ENCODE results near the gene ZSCAN2. TPM values are rescaled to one million over a fixed set of nuclear protein-coding genes. Genes with fewer than 3 reads are reported as not detected.

The ZSCAN2 gene
- polyA plus RNA-seq, 2 donors, result 0.71 to 0.81 TPM

DNA sequence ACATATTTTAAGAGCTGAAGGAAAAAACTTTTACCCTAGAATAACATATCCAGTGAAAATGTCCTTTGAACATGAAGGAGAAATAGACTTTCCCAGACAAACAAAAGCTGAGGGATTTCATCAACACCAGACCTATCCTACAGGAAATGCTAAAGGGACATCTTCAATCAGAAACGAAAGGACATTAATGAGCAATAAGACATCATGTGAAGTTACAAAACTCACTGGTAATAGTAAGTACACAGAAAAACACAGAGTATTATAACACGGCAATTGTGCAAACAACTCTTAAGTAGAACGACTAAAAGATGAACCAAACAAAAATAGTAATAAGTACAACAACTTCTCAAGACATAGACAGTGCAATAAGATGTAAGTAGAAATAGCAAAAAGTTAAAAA is 3.5 kb upstream of the ZSCAN2 start:
- Histone ChIP-seq H3K4me1 (ENCODE audit: control insufficient read depth in 2 of 2, insufficient read depth in 2 of 2, low read length in 1 of 2) (peaks cover 0 to 4% of the 10 kb centered on the region in 2 donors), H3K27ac (ENCODE audit: low read depth in 2 of 2, low read length in 1 of 2) (no peak overlapping the region), H3K9me3 (ENCODE audit: control insufficient read depth in 2 of 2, insufficient read depth in 1 of 2, low read depth in 1 of 2, low read length in 1 of 2) (no peaks in the 10 kb centered on the region), H3K27me3 (ENCODE audit: control insufficient read depth in 1 of 2, insufficient read depth in 2 of 2, low read length in 2 of 2) (no peaks in the 10 kb centered on the region), H3K36me3 (ENCODE audit: control insufficient read depth in 2 of 2, insufficient read depth in 2 of 2, low read length in 1 of 2) (no peaks in the 10 kb centered on the region), H3K4me3 (ENCODE audit: low read depth in 1 of 2, low read length in 2 of 2) (no peak overlapping the region)
- 54 to 82% methylated on average over 3 of the region's 3 CpGs for WGBS, 2 donors

GRCh38 chr15:84598250-84598649 is 2.6 kb upstream of the ZSCAN2 start:
- Histone ChIP-seq H3K9me3 (ENCODE audit: control insufficient read depth in 2 of 2, insufficient read depth in 1 of 2, low read depth in 1 of 2, low read length in 1 of 2) (no peaks in the 10 kb centered on the region), H3K4me1 (ENCODE audit: control insufficient read depth in 2 of 2, insufficient read depth in 2 of 2, low read length in 1 of 2) (peaks cover 0 to 4% of the 10 kb centered on the region in 2 donors), H3K4me3 (ENCODE audit: low read depth in 1 of 2, low read length in 2 of 2) (no peak overlapping the region), H3K36me3 (ENCODE audit: control insufficient read depth in 2 of 2, insufficient read depth in 2 of 2, low read length in 1 of 2) (no peaks in the 10 kb centered on the region), H3K27me3 (ENCODE audit: control insufficient read depth in 1 of 2, insufficient read depth in 2 of 2, low read length in 2 of 2) (no peaks in the 10 kb centered on the region), H3K27ac (ENCODE audit: low read depth in 2 of 2, low read length in 1 of 2) (peak overlapping the region in 1 of 2 donors; percentile 38)
- WGBS, 2 donors, result 71 to 72% methylated on average over 2 of the region's 2 CpGs

GRCh38 chr15:84598993-84599392 is 1.8 kb upstream of the ZSCAN2 start:
- H3K27ac ChIP-seq (ENCODE audit: low read depth in 2 of 2, low read length in 1 of 2), result no peak overlapping the region
- no peaks in the 10 kb centered on the region for H3K9me3 ChIP-seq (ENCODE audit: control insufficient read depth in 2 of 2, insufficient read depth in 1 of 2, low read depth in 1 of 2, low read length in 1 of 2)
- H3K4me3 ChIP-seq (ENCODE audit: low read depth in 1 of 2, low read length in 2 of 2), result no peak overlapping the region
- no peaks in the 10 kb centered on the region for H3K27me3 ChIP-seq (ENCODE audit: control insufficient read depth in 1 of 2, insufficient read depth in 2 of 2, low read length in 2 of 2)
- H3K36me3 ChIP-seq (ENCODE audit: control insufficient read depth in 2 of 2, insufficient read depth in 2 of 2, low read length in 1 of 2), result peaks cover 0 to 3% of the 10 kb centered on the region in 2 donors
- H3K4me1 ChIP-seq (ENCODE audit: control insufficient read depth in 2 of 2, insufficient read depth in 2 of 2, low read length in 1 of 2), result peaks cover 0 to 4% of the 10 kb centered on the region in 2 donors
- 65 to 76% methylated on average over 1 of the region's 1 CpG for WGBS, 2 donors

DNA sequence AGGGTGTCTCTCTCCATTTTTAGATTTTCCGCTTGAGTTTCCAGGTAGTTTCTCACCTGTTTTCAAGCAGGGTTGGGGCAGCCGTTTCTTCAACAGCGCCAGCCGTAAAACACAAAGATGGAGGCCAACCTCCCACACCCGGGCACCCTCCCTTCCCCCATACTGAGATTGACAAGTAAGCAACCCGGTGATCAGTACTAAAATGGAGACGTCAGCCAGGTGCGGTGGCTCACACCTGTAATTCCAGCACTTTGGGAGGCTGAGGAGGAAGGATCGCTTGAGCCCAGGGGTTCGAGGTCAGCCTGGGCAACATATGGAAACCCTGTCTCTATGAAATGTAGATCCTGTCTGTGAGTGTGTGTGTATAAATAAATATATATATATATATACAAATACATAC is 903 bp upstream of the ZSCAN2 start:
- peaks cover 0 to 4% of the 10 kb centered on the region in 2 donors for H3K4me1 ChIP-seq (ENCODE audit: control insufficient read depth in 2 of 2, insufficient read depth in 2 of 2, low read length in 1 of 2)
- WGBS, 2 donors, result 75 to 76% methylated on average over 10 of the region's 10 CpGs
- H3K27me3 ChIP-seq (ENCODE audit: control insufficient read depth in 1 of 2, insufficient read depth in 2 of 2, low read length in 2 of 2), result no peaks in the 10 kb centered on the region
- H3K9me3 ChIP-seq (ENCODE audit: control insufficient read depth in 2 of 2, insufficient read depth in 1 of 2, low read depth in 1 of 2, low read length in 1 of 2), result no peaks in the 10 kb centered on the region
- no peak overlapping the region for H3K4me3 ChIP-seq (ENCODE audit: low read depth in 1 of 2, low read length in 2 of 2)
- peak overlapping the region in 1 of 2 donors; percentile 6 for H3K27ac ChIP-seq (ENCODE audit: low read depth in 2 of 2, low read length in 1 of 2)
- H3K36me3 ChIP-seq (ENCODE audit: control insufficient read depth in 2 of 2, insufficient read depth in 2 of 2, low read length in 1 of 2), result peaks cover 2 to 5% of the 10 kb centered on the region in 2 donors

DNA sequence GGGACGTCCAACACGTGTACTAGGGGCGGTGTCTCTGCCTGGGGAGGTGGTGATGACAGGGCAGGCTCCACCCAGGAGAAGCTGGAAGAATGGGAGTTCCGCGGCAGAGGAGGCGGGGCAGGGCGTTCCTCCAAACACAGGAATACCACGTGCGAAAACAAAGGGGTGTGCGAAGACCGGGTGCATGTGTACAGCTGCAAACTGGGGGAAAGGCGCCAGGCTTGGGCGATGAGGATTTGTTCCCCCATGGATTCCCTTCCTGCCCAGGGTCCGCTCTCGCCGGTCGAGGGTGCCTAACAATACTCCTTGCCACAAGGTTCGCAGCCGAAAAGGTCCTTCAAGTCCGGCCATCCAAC is 500 bp upstream of the ZSCAN2 start:
- Histone ChIP-seq H3K9me3 (ENCODE audit: control insufficient read depth in 2 of 2, insufficient read depth in 1 of 2, low read depth in 1 of 2, low read length in 1 of 2) (no peaks in the 10 kb centered on the region), H3K36me3 (ENCODE audit: control insufficient read depth in 2 of 2, insufficient read depth in 2 of 2, low read length in 1 of 2) (peaks cover 2 to 5% of the 10 kb centered on the region in 2 donors), H3K4me1 (ENCODE audit: control insufficient read depth in 2 of 2, insufficient read depth in 2 of 2, low read length in 1 of 2) (peaks cover 0 to 6% of the 10 kb centered on the region in 2 donors), H3K27ac (ENCODE audit: low read depth in 2 of 2, low read length in 1 of 2) (peak overlapping the region in 1 of 2 donors; percentile 61), H3K4me3 (ENCODE audit: low read depth in 1 of 2, low read length in 2 of 2) (peak overlapping the region; percentile 72 to 83), H3K27me3 (ENCODE audit: control insufficient read depth in 1 of 2, insufficient read depth in 2 of 2, low read length in 2 of 2) (no peaks in the 10 kb centered on the region)
- 0 to 1% methylated on average over 20 of the region's 20 CpGs for WGBS, 2 donors

DNA sequence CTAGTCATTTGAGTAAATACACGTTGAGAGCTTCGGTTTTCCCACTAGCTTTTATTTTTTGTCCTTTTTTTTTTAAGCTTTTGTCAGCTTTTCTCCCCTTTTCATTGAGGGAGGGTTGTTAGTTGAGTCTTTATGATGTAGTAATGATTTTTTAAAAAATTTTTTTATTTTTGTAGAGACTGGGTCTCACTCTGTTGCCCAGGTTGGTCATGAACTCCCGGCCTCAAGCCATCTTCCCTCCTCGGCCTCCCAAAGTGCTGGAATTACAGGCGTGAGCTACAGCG is 688 bp downstream of the ZSCAN2 start:
- Histone ChIP-seq H3K36me3 (ENCODE audit: control insufficient read depth in 2 of 2, insufficient read depth in 2 of 2, low read length in 1 of 2) (peaks cover 2 to 5% of the 10 kb centered on the region in 2 donors), H3K9me3 (ENCODE audit: control insufficient read depth in 2 of 2, insufficient read depth in 1 of 2, low read depth in 1 of 2, low read length in 1 of 2) (no peaks in the 10 kb centered on the region), H3K27me3 (ENCODE audit: control insufficient read depth in 1 of 2, insufficient read depth in 2 of 2, low read length in 2 of 2) (no peaks in the 10 kb centered on the region), H3K4me1 (ENCODE audit: control insufficient read depth in 2 of 2, insufficient read depth in 2 of 2, low read length in 1 of 2) (peaks cover 0 to 9% of the 10 kb centered on the region in 2 donors), H3K27ac (ENCODE audit: low read depth in 2 of 2, low read length in 1 of 2) (no peak overlapping the region), H3K4me3 (ENCODE audit: low read depth in 1 of 2, low read length in 2 of 2) (peak overlapping the region; percentile 72 to 83)
- 8 to 18% methylated on average over 6 of the region's 6 CpGs for WGBS, 2 donors

DNA sequence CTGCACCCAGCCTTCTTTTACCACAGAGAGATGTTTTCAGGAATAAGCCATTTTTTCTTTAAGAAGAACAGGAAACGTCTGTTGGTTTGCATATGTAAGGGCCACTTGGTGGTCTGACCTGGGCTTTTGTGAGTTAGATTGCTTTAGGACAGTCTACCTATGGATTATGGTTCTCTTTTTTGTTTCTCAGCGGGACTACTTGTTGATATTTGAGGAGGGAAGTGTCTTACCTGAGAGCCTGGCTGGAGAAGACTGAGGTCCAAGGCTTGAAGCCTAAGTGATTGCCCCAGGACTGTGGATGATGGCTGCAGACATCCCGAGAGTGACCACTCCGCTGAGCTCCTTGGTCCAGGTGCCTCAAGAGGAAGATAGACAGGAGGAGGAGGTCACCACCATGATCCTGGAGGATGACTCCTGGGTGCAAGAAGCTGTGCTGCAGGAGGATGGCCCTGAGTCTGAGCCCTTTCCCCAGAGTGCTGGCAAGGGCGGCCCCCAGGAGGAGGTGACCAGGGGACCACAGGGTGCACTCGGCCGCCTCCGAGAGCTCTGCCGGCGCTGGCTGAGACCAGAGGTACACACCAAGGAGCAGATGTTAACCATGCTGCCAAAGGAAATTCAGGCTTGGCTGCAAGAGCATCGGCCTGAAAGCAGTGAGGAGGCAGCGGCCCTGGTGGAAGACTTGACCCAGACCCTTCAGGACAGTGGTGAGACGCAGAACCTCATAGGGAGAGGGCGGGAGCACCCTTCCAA is 3.0 kb downstream of the ZSCAN2 start:
- WGBS, 2 donors, result 86 to 90% methylated on average over 14 of the region's 14 CpGs
- no peak overlapping the region for H3K27ac ChIP-seq (ENCODE audit: low read depth in 2 of 2, low read length in 1 of 2)
- no peak overlapping the region for H3K4me3 ChIP-seq (ENCODE audit: low read depth in 1 of 2, low read length in 2 of 2)
- no peaks in the 10 kb centered on the region for H3K27me3 ChIP-seq (ENCODE audit: control insufficient read depth in 1 of 2, insufficient read depth in 2 of 2, low read length in 2 of 2)
- H3K4me1 ChIP-seq (ENCODE audit: control insufficient read depth in 2 of 2, insufficient read depth in 2 of 2, low read length in 1 of 2), result peaks cover 0 to 9% of the 10 kb centered on the region in 2 donors
- peaks cover 2 to 5% of the 10 kb centered on the region in 2 donors for H3K36me3 ChIP-seq (ENCODE audit: control insufficient read depth in 2 of 2, insufficient read depth in 2 of 2, low read length in 1 of 2)
- no peaks in the 10 kb centered on the region for H3K9me3 ChIP-seq (ENCODE audit: control insufficient read depth in 2 of 2, insufficient read depth in 1 of 2, low read depth in 1 of 2, low read length in 1 of 2)

DNA sequence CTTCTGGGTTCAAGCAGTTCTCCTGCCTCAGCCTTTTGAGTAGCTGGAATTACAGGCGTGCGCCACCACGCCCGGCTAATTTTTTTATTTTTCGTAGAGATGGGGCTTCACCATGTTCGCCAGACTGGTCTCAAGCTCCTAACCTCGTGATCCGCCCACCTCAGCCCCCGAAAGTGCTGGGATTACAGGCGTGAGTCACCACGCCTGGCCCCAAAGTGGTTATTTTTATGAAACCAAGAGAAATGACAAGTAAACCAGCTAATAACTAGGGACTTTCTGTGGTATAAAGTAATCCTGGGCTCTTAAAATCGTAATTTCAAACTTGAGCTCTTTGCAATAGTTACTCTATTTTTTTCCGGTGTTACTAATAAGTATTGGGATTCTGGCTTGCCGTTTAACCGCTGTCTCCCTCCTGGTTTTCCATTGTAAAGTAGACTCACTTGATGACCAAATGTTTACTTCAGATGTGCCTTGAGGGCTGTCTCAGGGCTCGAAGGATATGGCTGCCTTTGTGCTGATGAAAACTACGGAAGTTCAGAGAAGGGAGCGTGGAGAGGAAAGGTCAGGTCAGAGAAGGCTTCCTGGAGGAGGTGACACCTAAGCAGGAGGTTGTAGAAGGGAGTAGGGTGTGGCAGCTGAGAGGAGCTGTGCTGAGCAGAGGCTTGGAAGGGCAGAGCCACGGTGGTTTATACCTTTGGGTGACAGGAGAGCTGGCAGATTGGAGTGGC is 4.2 kb downstream of the ZSCAN2 start:
- no peaks in the 10 kb centered on the region for H3K9me3 ChIP-seq (ENCODE audit: control insufficient read depth in 2 of 2, insufficient read depth in 1 of 2, low read depth in 1 of 2, low read length in 1 of 2)
- WGBS, 2 donors, result 74 to 78% methylated on average over 19 of the region's 19 CpGs
- peaks cover 0 to 9% of the 10 kb centered on the region in 2 donors for H3K4me1 ChIP-seq (ENCODE audit: control insufficient read depth in 2 of 2, insufficient read depth in 2 of 2, low read length in 1 of 2)
- H3K27me3 ChIP-seq (ENCODE audit: control insufficient read depth in 1 of 2, insufficient read depth in 2 of 2, low read length in 2 of 2), result no peaks in the 10 kb centered on the region
- H3K36me3 ChIP-seq (ENCODE audit: control insufficient read depth in 2 of 2, insufficient read depth in 2 of 2, low read length in 1 of 2), result peaks cover 2 to 5% of the 10 kb centered on the region in 2 donors
- H3K4me3 ChIP-seq (ENCODE audit: low read depth in 1 of 2, low read length in 2 of 2), result no peak overlapping the region
- H3K27ac ChIP-seq (ENCODE audit: low read depth in 2 of 2, low read length in 1 of 2), result peak overlapping the region in 1 of 2 donors; percentile 24

GRCh38 chr15:84605554-84605882 is 4.7 kb downstream of the ZSCAN2 start:
- no peak overlapping the region for H3K4me3 ChIP-seq (ENCODE audit: low read depth in 1 of 2, low read length in 2 of 2)
- H3K36me3 ChIP-seq (ENCODE audit: control insufficient read depth in 2 of 2, insufficient read depth in 2 of 2, low read length in 1 of 2), result peaks cover 2 to 5% of the 10 kb centered on the region in 2 donors
- H3K4me1 ChIP-seq (ENCODE audit: control insufficient read depth in 2 of 2, insufficient read depth in 2 of 2, low read length in 1 of 2), result peaks cover 0 to 9% of the 10 kb centered on the region in 2 donors
- 50 to 73% methylated on average over 2 of the region's 2 CpGs for WGBS, 2 donors
- H3K27ac ChIP-seq (ENCODE audit: low read depth in 2 of 2, low read length in 1 of 2), result peak overlapping the region in 1 of 2 donors; percentile 24
- no peaks in the 10 kb centered on the region for H3K9me3 ChIP-seq (ENCODE audit: control insufficient read depth in 2 of 2, insufficient read depth in 1 of 2, low read depth in 1 of 2, low read length in 1 of 2)
- no peaks in the 10 kb centered on the region for H3K27me3 ChIP-seq (ENCODE audit: control insufficient read depth in 1 of 2, insufficient read depth in 2 of 2, low read length in 2 of 2)
